K562 (cell line): Measurements from ENCODE around the gene SAMD11.

ENCODE experiments used
- CBX5 ChIP-seq: IDR thresholded peaks from 2 replicates; pipeline ENCODE4 v1.6.1; 2014; ENCODE audit warnings: low read depth, borderline replicate concordance
- JUNB ChIP-seq: fragments of 450-650 bp; formaldehyde crosslinking; conservative IDR thresholded peaks from 2 replicates; pipeline ENCODE4 v1.4.0; 2020; ENCODE audit warnings: mild to moderate bottlenecking
- MAFK ChIP-seq: IDR thresholded peaks from 2 replicates; pipeline ENCODE4 v1.6.1; 2011; ENCODE audit warnings: low read length, improper control_type of control experiment
- POLR2A ChIP-seq: fragments of 450-650 bp; conservative IDR thresholded peaks from 2 replicates; pipeline ENCODE4 v1.6.1; 2016
- SIN3A ChIP-seq, 2 experiments: fragments of 150-350 bp in 1 of 2; IDR thresholded peaks; 2 replicates each; pipeline ENCODE4 v1.6.1; 2011 to 2016; ENCODE audit warnings: borderline replicate concordance in 2 of 2, low read depth in 2 of 2, low read length in 2 of 2, mild to moderate bottlenecking in 2 of 2, moderate library complexity in 2 of 2; ENCODE audit not compliant: control insufficient read depth in 1 of 2
- TARDBP ChIP-seq: fragments of 450-650 bp; IDR thresholded peaks from 2 replicates; pipeline ENCODE4 v1.6.1; 2016
- YY1 ChIP-seq, 3 experiments: IDR thresholded peaks; 2 replicates each; pipeline ENCODE4 v1.6.1; 2011; ENCODE audit warnings: low read length in 2 of 3, mild to moderate bottlenecking in 2 of 3, moderate library complexity in 2 of 3, borderline replicate concordance in 1 of 3, control low read depth in 1 of 3, low read depth in 1 of 3; ENCODE audit not compliant: insufficient read depth in 3 of 3, insufficient replicate concordance in 2 of 3, control insufficient read depth in 1 of 3, insufficient read length in 1 of 3; ENCODE audit errors: extremely low read depth in 1 of 3
- ZFP1 ChIP-seq: fragments of 450-650 bp; formaldehyde crosslinking; IDR thresholded peaks from 2 replicates; pipeline ENCODE4 v1.4.0; 2020; ENCODE audit warnings: mild to moderate bottlenecking, mixed read lengths
- TF ChIP-seq, protein P1 (sequence below), 3 experiments: IDR thresholded peaks in 2 of 3; conservative IDR thresholded peaks in 1 of 3; 2 replicates each; pipeline ENCODE4 v1.5.1; 2011 to 2012; ENCODE audit warnings: low read length in 3 of 3, mild to moderate bottlenecking in 3 of 3, control low read depth in 2 of 3, improper control_type of control experiment in 1 of 3, inconsistent platforms in 1 of 3, low read depth in 1 of 3, mixed read lengths in 1 of 3, moderate library complexity in 1 of 3; ENCODE audit not compliant: insufficient read depth in 2 of 3
- TF ChIP-seq, protein P2 (sequence below): sonication (generic); formaldehyde crosslinking; IDR thresholded peaks from 2 replicates; pipeline ENCODE4 v1.9.0; 2022; ENCODE audit warnings: mild to moderate bottlenecking, missing genetic modification reagents
- TF ChIP-seq, protein P3 (sequence below): fragments of 450-650 bp; IDR thresholded peaks from 2 replicates; pipeline ENCODE4 v1.6.1; 2016; ENCODE audit warnings: antibody characterized with exemption

DNA sequence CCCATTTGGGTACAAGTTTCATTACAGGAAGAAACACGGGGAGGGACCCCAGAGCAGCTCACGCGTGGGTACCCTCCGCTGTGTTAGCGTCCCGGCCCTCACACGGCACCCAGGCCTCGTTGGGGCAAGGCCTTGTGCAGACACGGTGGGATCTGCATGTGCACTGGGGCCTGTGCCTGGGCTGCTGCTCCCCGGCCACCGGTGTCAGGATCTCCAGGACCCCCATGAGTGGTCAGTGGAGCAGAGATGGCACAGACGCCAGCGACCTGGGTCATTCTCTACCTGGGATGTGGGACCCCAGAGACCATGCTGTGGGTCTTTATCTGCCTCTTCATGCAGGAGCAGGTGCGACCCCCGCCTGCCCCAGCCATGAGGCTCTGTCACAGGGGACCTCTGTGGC lies 5.4 kb upstream of the SAMD11 start:
- TF ChIP-seq SIN3A (IDR thresholded peaks at IDR 0.05; ENCODE audit: borderline replicate concordance in 2 of 2, control insufficient read depth in 1 of 2, low read depth in 2 of 2, low read length in 2 of 2) (no peak), MAFK (no peak), ZFP1 (CRISPR knock-in tag) (no peak), CBX5 (no peak), JUNB (CRISPR knock-in tag) (no peak), POLR2A (no peak), YY1 (IDR thresholded peaks at IDR 0.05; ENCODE audit: borderline replicate concordance in 1 of 3, control insufficient read depth in 1 of 3, extremely low read depth in 1 of 3, insufficient read depth in 3 of 3, insufficient read length in 1 of 3, insufficient replicate concordance in 2 of 3, low read depth in 1 of 3, low read length in 2 of 3) (no peak), TARDBP (no peak)
- TF ChIP-seq, protein P1, sequence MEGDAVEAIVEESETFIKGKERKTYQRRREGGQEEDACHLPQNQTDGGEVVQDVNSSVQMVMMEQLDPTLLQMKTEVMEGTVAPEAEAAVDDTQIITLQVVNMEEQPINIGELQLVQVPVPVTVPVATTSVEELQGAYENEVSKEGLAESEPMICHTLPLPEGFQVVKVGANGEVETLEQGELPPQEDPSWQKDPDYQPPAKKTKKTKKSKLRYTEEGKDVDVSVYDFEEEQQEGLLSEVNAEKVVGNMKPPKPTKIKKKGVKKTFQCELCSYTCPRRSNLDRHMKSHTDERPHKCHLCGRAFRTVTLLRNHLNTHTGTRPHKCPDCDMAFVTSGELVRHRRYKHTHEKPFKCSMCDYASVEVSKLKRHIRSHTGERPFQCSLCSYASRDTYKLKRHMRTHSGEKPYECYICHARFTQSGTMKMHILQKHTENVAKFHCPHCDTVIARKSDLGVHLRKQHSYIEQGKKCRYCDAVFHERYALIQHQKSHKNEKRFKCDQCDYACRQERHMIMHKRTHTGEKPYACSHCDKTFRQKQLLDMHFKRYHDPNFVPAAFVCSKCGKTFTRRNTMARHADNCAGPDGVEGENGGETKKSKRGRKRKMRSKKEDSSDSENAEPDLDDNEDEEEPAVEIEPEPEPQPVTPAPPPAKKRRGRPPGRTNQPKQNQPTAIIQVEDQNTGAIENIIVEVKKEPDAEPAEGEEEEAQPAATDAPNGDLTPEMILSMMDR (IDR thresholded peaks at IDR 0.05 in 2 of 3, conservative IDR thresholded peaks at IDR 0.05 in 1 of 3; ENCODE audit: insufficient read depth in 2 of 3, low read depth in 1 of 3, low read length in 3 of 3), result no peak
- TF ChIP-seq, protein P2, sequence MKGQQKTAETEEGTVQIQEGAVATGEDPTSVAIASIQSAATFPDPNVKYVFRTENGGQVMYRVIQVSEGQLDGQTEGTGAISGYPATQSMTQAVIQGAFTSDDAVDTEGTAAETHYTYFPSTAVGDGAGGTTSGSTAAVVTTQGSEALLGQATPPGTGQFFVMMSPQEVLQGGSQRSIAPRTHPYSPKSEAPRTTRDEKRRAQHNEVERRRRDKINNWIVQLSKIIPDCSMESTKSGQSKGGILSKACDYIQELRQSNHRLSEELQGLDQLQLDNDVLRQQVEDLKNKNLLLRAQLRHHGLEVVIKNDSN (CRISPR knock-in tag), result no peak
- TF ChIP-seq, protein P3, sequence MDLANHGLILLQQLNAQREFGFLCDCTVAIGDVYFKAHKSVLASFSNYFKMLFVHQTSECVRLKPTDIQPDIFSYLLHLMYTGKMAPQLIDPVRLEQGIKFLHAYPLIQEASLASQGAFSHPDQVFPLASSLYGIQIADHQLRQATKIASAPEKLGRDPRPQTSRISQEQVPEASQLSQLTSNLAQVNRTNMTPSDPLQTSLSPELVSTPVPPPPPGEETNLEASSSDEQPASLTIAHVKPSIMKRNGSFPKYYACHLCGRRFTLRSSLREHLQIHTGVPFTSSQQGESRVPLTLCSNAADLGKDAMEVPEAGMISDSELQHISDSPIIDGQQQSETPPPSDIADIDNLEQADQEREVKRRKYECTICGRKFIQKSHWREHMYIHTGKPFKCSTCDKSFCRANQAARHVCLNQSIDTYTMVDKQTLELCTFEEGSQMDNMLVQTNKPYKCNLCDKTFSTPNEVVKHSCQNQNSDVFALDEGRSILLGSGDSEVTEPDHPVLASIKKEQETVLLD, result no peak
